Measurements from ENCODE around the gene FGD5. TPM values are rescaled to one million over a fixed set of nuclear protein-coding genes. Genes with fewer than 3 reads are reported as not detected.

Gene FGD5
- total and polyA plus RNA-seq, 12 donors: 8.9 to 23.4 (median 15.9) TPM

DNA sequence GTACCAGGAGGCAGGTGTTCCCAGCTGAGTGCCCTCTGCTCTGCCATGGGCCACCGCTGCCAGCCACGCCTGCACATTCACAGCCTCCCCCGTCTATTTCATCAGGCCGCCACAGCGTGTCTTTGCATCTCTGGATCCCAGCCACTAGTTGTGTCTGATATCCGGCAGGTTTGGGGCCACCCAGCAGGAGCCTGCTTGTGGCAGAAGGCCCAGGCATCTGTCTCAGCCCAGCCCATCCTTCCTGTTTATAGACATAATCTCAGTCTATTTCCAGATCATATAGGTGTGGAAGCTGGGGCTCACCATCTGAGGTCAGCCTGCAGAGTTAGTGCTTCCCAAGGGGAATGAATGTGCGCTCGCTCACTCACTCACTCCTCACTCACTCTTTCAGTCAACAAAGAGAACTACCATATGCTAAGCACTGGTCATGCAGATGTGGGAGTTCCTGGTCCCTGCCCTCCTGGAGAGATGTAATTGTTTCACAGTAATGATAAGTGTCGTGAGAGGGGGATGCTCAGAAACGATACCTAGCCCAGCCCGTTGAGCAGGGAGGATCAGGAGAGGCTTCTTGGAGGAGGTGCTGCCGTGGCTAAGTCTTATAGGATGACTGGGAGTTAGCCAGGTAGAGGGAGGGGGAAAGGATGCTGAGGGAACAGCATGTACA lies 60.6 kb downstream of the FGD5 start:
- TF ChIP-seq, protein P1, sequence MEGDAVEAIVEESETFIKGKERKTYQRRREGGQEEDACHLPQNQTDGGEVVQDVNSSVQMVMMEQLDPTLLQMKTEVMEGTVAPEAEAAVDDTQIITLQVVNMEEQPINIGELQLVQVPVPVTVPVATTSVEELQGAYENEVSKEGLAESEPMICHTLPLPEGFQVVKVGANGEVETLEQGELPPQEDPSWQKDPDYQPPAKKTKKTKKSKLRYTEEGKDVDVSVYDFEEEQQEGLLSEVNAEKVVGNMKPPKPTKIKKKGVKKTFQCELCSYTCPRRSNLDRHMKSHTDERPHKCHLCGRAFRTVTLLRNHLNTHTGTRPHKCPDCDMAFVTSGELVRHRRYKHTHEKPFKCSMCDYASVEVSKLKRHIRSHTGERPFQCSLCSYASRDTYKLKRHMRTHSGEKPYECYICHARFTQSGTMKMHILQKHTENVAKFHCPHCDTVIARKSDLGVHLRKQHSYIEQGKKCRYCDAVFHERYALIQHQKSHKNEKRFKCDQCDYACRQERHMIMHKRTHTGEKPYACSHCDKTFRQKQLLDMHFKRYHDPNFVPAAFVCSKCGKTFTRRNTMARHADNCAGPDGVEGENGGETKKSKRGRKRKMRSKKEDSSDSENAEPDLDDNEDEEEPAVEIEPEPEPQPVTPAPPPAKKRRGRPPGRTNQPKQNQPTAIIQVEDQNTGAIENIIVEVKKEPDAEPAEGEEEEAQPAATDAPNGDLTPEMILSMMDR (IDR thresholded peaks at IDR 0.05): no peak
- ATAC-seq: peak in 7 of 8 donors; percentile 34 to 63 (median 50)
- Histone ChIP-seq H3K27me3 (no peaks in the 10 kb centered on the region), H3K9me3 (no peaks in the 10 kb centered on the region), H3K4me1 (peaks cover 15 to 64% (median 46%) of the 10 kb centered on the region in 9 donors), H3K4me3 (no peak overlapping the region), H3K27ac (peak overlapping the region in 4 of 10 donors; percentile 25 to 81 (median 35)), H3K36me3 (peaks cover 0 to 41% (median 3%) of the 10 kb centered on the region in 9 donors)
- intact Hi-C loops (cut with DNase I): loop anchor here in 3 of 10 donors (2.0 to 10.0 kb wide), 3 partner anchors 27 to 77 kb away; partner anchors contain the start of gene FGD5 (in 1 of the 3)
- 40 to 43% methylated on average over 12 of the region's 12 CpGs for WGBS, 2 donors
- DNase-seq: no peak

DNA sequence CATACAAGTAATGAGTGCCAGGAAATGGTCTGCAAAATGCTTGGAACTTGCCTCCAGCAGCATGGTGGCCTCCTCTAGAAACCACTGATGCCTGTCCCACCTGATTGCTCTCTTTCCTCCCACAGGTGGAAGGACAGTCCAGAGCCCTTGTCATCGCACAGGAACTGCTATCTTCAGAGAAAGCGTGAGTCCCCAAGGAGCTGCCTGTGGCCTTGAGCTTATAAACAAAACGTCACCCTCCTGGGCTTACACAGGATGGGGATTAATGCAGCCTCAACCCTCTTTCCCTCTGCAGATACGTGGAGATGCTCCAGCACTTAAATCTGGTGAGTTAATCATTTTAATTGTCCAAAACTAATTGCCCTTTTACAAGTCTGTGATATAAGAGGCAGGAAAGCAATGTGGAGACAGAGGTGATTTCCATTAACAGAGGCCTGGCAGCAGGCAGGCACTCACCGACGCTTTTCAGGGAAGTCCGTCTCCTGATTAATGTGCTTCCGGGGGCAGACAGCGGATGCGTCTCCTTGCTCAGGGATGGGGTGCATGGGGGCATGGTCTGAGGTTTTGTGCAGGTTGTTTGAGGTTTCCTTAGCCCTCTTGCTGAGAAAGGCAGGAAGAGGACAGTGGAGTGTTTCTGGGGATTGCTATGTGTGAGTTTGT lies 61.8 kb downstream of the FGD5 start:
- DNase-seq: no peak
- H3K4me3 ChIP-seq: no peak overlapping the region
- ATAC-seq: no peak
- H3K27me3 ChIP-seq: no peaks in the 10 kb centered on the region
- peaks cover 0 to 50% (median 3%) of the 10 kb centered on the region in 9 donors for H3K36me3 ChIP-seq
- H3K9me3 ChIP-seq: no peaks in the 10 kb centered on the region
- H3K4me1 ChIP-seq: peaks cover 15 to 53% (median 41%) of the 10 kb centered on the region in 9 donors
- H3K27ac ChIP-seq: no peak overlapping the region
- TF ChIP-seq, protein P1 (IDR thresholded peaks at IDR 0.05): no peak
- intact Hi-C loops (cut with DNase I): no loop called here
- WGBS, 2 donors: 58 to 66% methylated on average over 10 of the region's 10 CpGs

DNA sequence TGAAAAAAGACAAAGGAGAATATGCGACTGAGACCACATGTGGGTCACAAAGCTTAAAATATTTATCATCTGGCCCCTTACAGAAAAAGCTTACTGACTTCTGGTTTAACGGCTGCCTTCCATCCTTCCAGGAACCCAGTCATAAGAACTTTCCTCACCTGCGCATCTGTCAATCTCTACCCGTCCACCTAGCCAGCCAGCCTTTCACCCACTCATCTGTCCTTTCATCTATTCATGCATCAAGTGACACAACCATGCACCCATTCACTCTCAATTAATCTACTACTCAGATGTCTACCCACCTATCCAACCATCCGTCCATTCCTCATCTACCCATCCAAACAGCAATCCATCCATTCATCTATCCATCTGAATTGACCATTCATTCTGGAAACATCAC lies 64.5 kb downstream of the FGD5 start:
- H3K27me3 ChIP-seq: no peaks in the 10 kb centered on the region
- no peak for DNase-seq
- H3K27ac ChIP-seq: no peak overlapping the region
- no peaks in the 10 kb centered on the region for H3K9me3 ChIP-seq
- peaks cover 5 to 37% (median 21%) of the 10 kb centered on the region in 9 donors for H3K4me1 ChIP-seq
- no peak overlapping the region for H3K4me3 ChIP-seq
- intact Hi-C loops (cut with DNase I): no loop called here
- peaks cover 0 to 50% (median 3%) of the 10 kb centered on the region in 9 donors for H3K36me3 ChIP-seq
- no peak for ATAC-seq
- TF ChIP-seq, protein P1 (IDR thresholded peaks at IDR 0.05): no peak
- 92% methylated on average over 5 of the region's 5 CpGs for WGBS, 2 donors

DNA sequence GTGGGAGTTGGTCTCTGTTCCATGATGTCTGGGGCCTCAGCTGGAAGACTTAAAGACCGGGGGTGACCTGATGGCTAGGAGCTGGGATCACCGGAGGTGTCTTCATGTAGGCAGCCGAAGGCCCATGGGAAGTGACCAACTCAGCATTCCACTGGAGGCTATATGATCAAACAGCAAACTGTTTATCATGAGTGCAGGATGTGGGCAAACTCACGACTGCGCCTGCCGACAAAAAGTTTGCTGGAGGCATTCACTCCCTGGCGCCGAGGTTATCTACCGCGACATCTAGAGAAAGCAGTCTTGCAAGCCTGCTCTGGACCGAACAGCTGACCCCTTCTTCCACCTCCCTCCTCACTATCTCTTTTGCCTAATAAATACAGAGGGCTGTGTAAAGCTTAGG lies 65.9 kb downstream of the FGD5 start:
- H3K36me3 ChIP-seq: peaks cover 0 to 50% (median 3%) of the 10 kb centered on the region in 9 donors
- DNase-seq: no peak
- no peak for ATAC-seq
- no peak overlapping the region for H3K27ac ChIP-seq
- H3K9me3 ChIP-seq: no peaks in the 10 kb centered on the region
- no peak overlapping the region for H3K4me3 ChIP-seq
- TF ChIP-seq, protein P1 (IDR thresholded peaks at IDR 0.05): no peak
- intact Hi-C loops (cut with DNase I): no loop called here
- WGBS, 2 donors: 81 to 86% methylated on average over 11 of the region's 11 CpGs
- peaks cover 0 to 32% (median 9%) of the 10 kb centered on the region in 9 donors for H3K4me1 ChIP-seq
- H3K27me3 ChIP-seq: no peaks in the 10 kb centered on the region
